Upper lobe of left lung (tissue), 6 donors: ENCODE data around the gene CARHSP1. TPM values are rescaled to one million over a fixed set of nuclear protein-coding genes. Genes with fewer than 3 reads are reported as not detected.
A peak's percentile ranks its signal among the peaks of the same experiment; 100 is the strongest.

ENCODE experiments used
- ATAC-seq, 2 donors: fragments of 200-7000 bp; cut with Tn5 transposase; one replicate each; pipeline ENCODE4 v1.9.1; 2022; ENCODE audit warnings: mild to moderate bottlenecking in 2 of 2, moderate library complexity in 2 of 2; ENCODE audit not compliant: low FRiP score in 2 of 2
- DNase-seq, 2 donors: peaks; one replicate each; pipeline ENCODE4 v3.0.0-alpha.2; 2019 to 2020
- H3K27ac ChIP-seq, 4 donors: fragments of 200-600 bp; sonication (generic); one replicate each; pipeline ENCODE4 v1.5.1; 2016 to 2019
- H3K27me3 ChIP-seq, 4 donors: fragments of 200-600 bp; sonication (generic); one replicate each; pipeline ENCODE4 v1.5.1; 2017 to 2019
- H3K36me3 ChIP-seq, 4 donors: fragments of 200-600 bp; sonication (generic); one replicate each; pipeline ENCODE4 v1.5.1; 2016 to 2019
- H3K4me1 ChIP-seq, 4 donors: fragments of 200-600 bp; sonication (generic); one replicate each; pipeline ENCODE4 v1.5.1; 2018 to 2019
- H3K4me3 ChIP-seq, 4 donors: fragments of 200-600 bp; sonication (generic); one replicate each; pipeline ENCODE4 v1.5.1; 2017 to 2019; ENCODE audit warnings: mild to moderate bottlenecking in 2 of 4, moderate library complexity in 1 of 4
- H3K9me3 ChIP-seq, 4 donors: fragments of 200-600 bp; sonication (generic); one replicate each; pipeline ENCODE4 v1.5.1; 2018 to 2019
- CTCF ChIP-seq, 6 experiments: fragments of 450-650 bp in 4 of 6; fragments of 200-600 bp in 2 of 6; sonication (generic) in 2 of 6; IDR thresholded peaks; one replicate each; pipeline ENCODE4 v1.5.1; 2016 to 2019; ENCODE audit warnings: antibody characterized with exemption in 6 of 6
- EP300 ChIP-seq, 4 donors: sonication (generic); formaldehyde crosslinking; IDR thresholded peaks; one replicate each; pipeline ENCODE4 v1.5.1; 2017; ENCODE audit warnings: antibody characterized with exemption in 4 of 4, control low read depth in 2 of 4
- POLR2A ChIP-seq, 4 donors: fragments of 450-650 bp; IDR thresholded peaks; one replicate each; pipeline ENCODE4 v1.5.1; 2016 to 2017; ENCODE audit warnings: antibody characterized with exemption in 4 of 4, mild to moderate bottlenecking in 2 of 4
- POLR2AphosphoS5 ChIP-seq, 2 donors: sonication (generic); formaldehyde crosslinking; IDR thresholded peaks; one replicate each; pipeline ENCODE4 v1.5.1; 2017; ENCODE audit warnings: antibody characterized with exemption in 2 of 2
- WGBS, 2 donors: methylation state at CpG; one replicate each; pipeline ENCODE4 v1.1.5; 2017 to 2018; 5-methylcytosine and 5-hydroxymethylcytosine counted together
- total RNA-seq, 6 donors: library from RNA; depleted of rRNA in 4 of 6; stranded (reverse); fragments of >200 nt in 4 of 6; gene quantifications; one replicate each; pipeline versions ENCODE4 v1.1.0 to v1.2.1, GENCODE V29; 2016 to 2021
- donor health status: DM: no; HTN: no; CAD: no; lungs with moderate emphysema.
- donor health status: DM: no; HTN: yes; CAD: no; lungs with severe emphysema.

Gene CARHSP1
- total RNA-seq, 6 donors from 2014 or later = 33.5 to 102 (median 75.3) TPM

DNA sequence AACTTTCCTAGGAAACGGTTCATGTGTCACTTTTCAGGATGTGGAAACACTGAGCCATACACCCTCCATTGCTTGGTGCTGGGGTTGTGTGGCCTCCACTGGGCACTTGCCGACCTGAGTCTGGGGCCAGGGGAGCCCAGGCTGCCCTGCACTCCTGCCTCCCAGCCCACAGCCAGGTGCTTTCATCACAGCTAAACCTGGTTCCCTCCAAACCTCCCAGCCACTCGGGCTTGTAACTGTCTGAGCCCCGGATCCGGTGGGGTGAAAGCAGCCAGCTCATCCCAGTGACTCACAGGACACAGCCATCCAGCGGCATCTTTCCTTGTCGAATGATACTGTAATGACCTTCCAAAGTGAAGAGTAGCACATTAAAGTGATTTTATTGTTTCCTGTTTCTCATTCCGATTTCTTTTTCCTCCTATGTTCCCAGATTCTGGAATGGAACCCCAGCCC, 19.8 kb downstream of the CARHSP1 start:
- Histone ChIP-seq H3K27ac (peak overlapping the region in 3 of 4 donors; percentile 62 to 86 (median 77)), H3K36me3 (peaks cover 0 to 59% (median 33%) of the 10 kb centered on the region in 4 donors), H3K4me1 (peaks cover 16 to 46% (median 29%) of the 10 kb centered on the region in 4 donors), H3K9me3 (no peaks in the 10 kb centered on the region), H3K27me3 (no peaks in the 10 kb centered on the region), H3K4me3 (no peak overlapping the region)
- DNase-seq (no peak), ATAC-seq (no peak)
- TF ChIP-seq EP300 (IDR thresholded peaks at IDR 0.05) = no peak
- TF ChIP-seq POLR2AphosphoS5 (IDR thresholded peaks at IDR 0.05) = no peak
- TF ChIP-seq POLR2A (IDR thresholded peaks at IDR 0.05) = no peak
- TF ChIP-seq CTCF (IDR thresholded peaks at IDR 0.05) = no peak
- 89 to 94% methylated on average over 4 to 8 of the region's 8 CpGs for WGBS, 2 donors

DNA sequence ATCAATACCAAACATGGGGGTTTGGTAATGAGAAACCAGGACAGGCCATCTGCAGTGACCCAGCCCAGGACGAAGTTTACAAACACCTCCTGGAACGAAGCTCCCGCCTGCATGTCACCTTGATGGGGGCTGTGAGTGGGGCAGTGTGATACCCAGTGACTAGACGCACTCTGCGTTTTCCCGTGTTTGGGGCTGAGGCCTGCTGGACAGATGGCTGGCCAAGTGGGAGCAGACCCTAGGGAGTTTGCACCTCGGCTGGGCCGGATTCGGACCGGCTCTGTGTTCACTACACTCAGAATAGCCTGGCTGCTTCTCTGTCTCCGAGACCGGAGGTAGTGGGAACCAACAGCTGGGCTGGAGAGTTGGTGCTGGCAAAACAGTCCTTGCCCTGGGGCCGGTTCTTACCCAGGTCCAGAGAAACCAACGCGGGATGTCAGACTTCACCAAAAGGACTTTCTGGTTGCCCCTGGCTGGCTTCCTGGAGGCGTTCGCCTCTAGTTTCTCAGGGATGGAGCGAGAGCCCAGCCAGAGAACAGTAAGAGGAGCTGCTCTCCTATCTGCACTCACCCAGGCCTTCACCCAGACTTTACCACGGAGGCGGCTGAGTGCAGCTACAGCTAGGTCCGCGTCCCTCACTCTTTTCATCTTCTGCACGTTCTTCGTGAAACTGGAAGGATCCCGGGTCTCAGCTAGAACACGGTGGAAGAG, 20.4 kb downstream of the CARHSP1 start:
- 95 to 96% methylated on average over 11 to 26 of the region's 26 CpGs for WGBS, 2 donors
- peak overlapping the region in 3 of 4 donors; percentile 44 to 77 (median 62) for H3K27ac ChIP-seq

GRCh38 chr16:8847623-8848022, 21.2 kb downstream of the CARHSP1 start:
- H3K4me1 ChIP-seq = peaks cover 16 to 37% (median 27%) of the 10 kb centered on the region in 4 donors
- 97% methylated on average over 14 to 15 of the region's 15 CpGs for WGBS, 2 donors
- peak overlapping the region in 3 of 4 donors; percentile 0 to 44 (median 2) for H3K27ac ChIP-seq
- TF ChIP-seq EP300 (IDR thresholded peaks at IDR 0.05) (no peak), POLR2AphosphoS5 (IDR thresholded peaks at IDR 0.05) (no peak), POLR2A (IDR thresholded peaks at IDR 0.05) (no peak), CTCF (IDR thresholded peaks at IDR 0.05) (no peak)
- DNase-seq = no peak
- H3K9me3 ChIP-seq = no peaks in the 10 kb centered on the region
- H3K36me3 ChIP-seq = peaks cover 0 to 48% (median 24%) of the 10 kb centered on the region in 4 donors
- H3K4me3 ChIP-seq = no peak overlapping the region
- no peaks in the 10 kb centered on the region for H3K27me3 ChIP-seq
- ATAC-seq = peak in 1 of 2 donors; percentile 11

More for the DNA sequence above, 20.4 kb downstream of the CARHSP1 start:
- peaks cover 16 to 40% (median 27%) of the 10 kb centered on the region in 4 donors for H3K4me1 ChIP-seq
- H3K36me3 ChIP-seq = peaks cover 0 to 53% (median 29%) of the 10 kb centered on the region in 4 donors
- ATAC-seq (no peak), DNase-seq (no peak)
- TF ChIP-seq EP300 (IDR thresholded peaks at IDR 0.05) = no peak
- TF ChIP-seq CTCF (IDR thresholded peaks at IDR 0.05) = no peak
- TF ChIP-seq POLR2A (IDR thresholded peaks at IDR 0.05) = no peak
- TF ChIP-seq POLR2AphosphoS5 (IDR thresholded peaks at IDR 0.05) = no peak
- no peaks in the 10 kb centered on the region for H3K27me3 ChIP-seq
- no peaks in the 10 kb centered on the region for H3K9me3 ChIP-seq
- no peak overlapping the region for H3K4me3 ChIP-seq

DNA sequence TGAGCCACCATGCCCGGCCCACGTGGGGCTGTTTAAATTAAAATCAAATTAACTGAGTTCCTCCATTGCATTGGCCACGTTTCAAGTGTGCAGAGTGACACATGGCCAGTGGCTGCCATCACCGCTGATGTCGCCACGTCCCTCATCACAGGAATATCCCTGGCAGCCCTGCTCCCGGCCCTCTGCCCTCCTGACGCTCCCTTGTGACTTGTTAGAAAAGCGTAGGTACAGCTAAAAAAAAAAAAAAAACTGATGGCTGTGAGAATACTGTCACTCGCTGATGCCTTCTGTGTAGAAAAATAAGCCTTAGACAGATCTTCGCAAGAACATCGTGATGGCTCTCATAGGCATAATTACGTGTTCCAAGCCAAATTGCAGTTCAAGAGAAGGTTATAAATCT, 21.7 kb downstream of the CARHSP1 start:
- DNase-seq (no peak), ATAC-seq (no peak)
- peaks cover 0 to 43% (median 23%) of the 10 kb centered on the region in 4 donors for H3K36me3 ChIP-seq
- H3K9me3 ChIP-seq = no peaks in the 10 kb centered on the region
- no peak overlapping the region for H3K4me3 ChIP-seq
- H3K27me3 ChIP-seq = no peaks in the 10 kb centered on the region
- peak overlapping the region in 1 of 4 donors; percentile 44 for H3K27ac ChIP-seq
- WGBS, 2 donors = 81 to 87% methylated on average over 13 of the region's 13 CpGs
- TF ChIP-seq EP300 (IDR thresholded peaks at IDR 0.05) (no peak), CTCF (IDR thresholded peaks at IDR 0.05) (no peak), POLR2AphosphoS5 (IDR thresholded peaks at IDR 0.05) (no peak), POLR2A (IDR thresholded peaks at IDR 0.05) (no peak)
- peaks cover 16 to 35% (median 25%) of the 10 kb centered on the region in 4 donors for H3K4me1 ChIP-seq
